Measurements from ENCODE around the gene TSPEAR. TPM values are rescaled to one million over a fixed set of nuclear protein-coding genes. Genes with fewer than 3 reads are reported as not detected.

Gene TSPEAR
- total RNA-seq, 4 donors from 2014 or later = not detected

- no peak overlapping the region for H3K4me3 ChIP-seq
- intact Hi-C loops (cut with DNase I; ENCODE audit: low total_unique reads) = no loop called here
- no peak overlapping the region for H3K27ac ChIP-seq
- ATAC-seq = no peak
- DNase-seq = no peak
- H3K4me1 ChIP-seq = no peaks in the 10 kb centered on the region
- H3K9me3 ChIP-seq = no peaks in the 10 kb centered on the region
- H3K27me3 ChIP-seq = peaks cover 15 to 28% (median 24%) of the 10 kb centered on the region in 3 donors
- TF ChIP-seq POLR2A (IDR thresholded peaks at IDR 0.05) = no peak
- no peak for TF ChIP-seq CTCF (IDR thresholded peaks at IDR 0.05 in 4 of 5, conservative IDR thresholded peaks at IDR 0.05 in 1 of 5)
- in situ Hi-C loops (cut with MboI; ENCODE audit: low sequenced_read_pairs in 4 of 4) = no loop called here
- no peaks in the 10 kb centered on the region for H3K36me3 ChIP-seq
Observed at GRCh38 chr21:44730028-44730395, 18.6 kb upstream of the TSPEAR start.

GRCh38 chr21:44729336-44730027, 18.1 kb upstream of the TSPEAR start:
- intact Hi-C loops (cut with DNase I; ENCODE audit: low total_unique reads) = no loop called here

GRCh38 chr21:44728716-44729115, 17.3 kb upstream of the TSPEAR start:
- in situ Hi-C loops (cut with MboI; ENCODE audit: low sequenced_read_pairs in 4 of 4) (no loop called here), intact Hi-C loops (cut with DNase I; ENCODE audit: low total_unique reads) (no loop called here)
- Histone ChIP-seq H3K36me3 (no peaks in the 10 kb centered on the region), H3K4me1 (no peaks in the 10 kb centered on the region), H3K4me3 (no peak overlapping the region), H3K9me3 (no peaks in the 10 kb centered on the region), H3K27ac (no peak overlapping the region), H3K27me3 (peaks cover 23 to 39% (median 31%) of the 10 kb centered on the region in 3 donors)
- ATAC-seq (no peak), DNase-seq (no peak)
- TF ChIP-seq POLR2A (IDR thresholded peaks at IDR 0.05) (no peak), CTCF (IDR thresholded peaks at IDR 0.05 in 4 of 5, conservative IDR thresholded peaks at IDR 0.05 in 1 of 5) (no peak)

More at GRCh38 chr21:44729336-44730027, 18.1 kb upstream of the TSPEAR start:
- no peak for TF ChIP-seq POLR2A (IDR thresholded peaks at IDR 0.05)
- no peak for TF ChIP-seq CTCF (IDR thresholded peaks at IDR 0.05 in 4 of 5, conservative IDR thresholded peaks at IDR 0.05 in 1 of 5)
- in situ Hi-C loops (cut with MboI; ENCODE audit: low sequenced_read_pairs in 4 of 4) = no loop called here
- DNase-seq (no peak), ATAC-seq (no peak)
- Histone ChIP-seq H3K27me3 (peaks cover 16 to 33% (median 25%) of the 10 kb centered on the region in 3 donors), H3K36me3 (no peaks in the 10 kb centered on the region), H3K27ac (no peak overlapping the region), H3K4me1 (no peaks in the 10 kb centered on the region), H3K9me3 (no peaks in the 10 kb centered on the region), H3K4me3 (no peak overlapping the region)

GRCh38 chr21:44727757-44728156, 16.4 kb upstream of the TSPEAR start:
- Histone ChIP-seq H3K27ac (no peak overlapping the region), H3K36me3 (no peaks in the 10 kb centered on the region), H3K9me3 (no peaks in the 10 kb centered on the region), H3K27me3 (peaks cover 32 to 46% (median 41%) of the 10 kb centered on the region in 3 donors), H3K4me1 (no peaks in the 10 kb centered on the region), H3K4me3 (no peak overlapping the region)
- intact Hi-C loops (cut with DNase I; ENCODE audit: low total_unique reads) = no loop called here
- TF ChIP-seq CTCF (IDR thresholded peaks at IDR 0.05 in 4 of 5, conservative IDR thresholded peaks at IDR 0.05 in 1 of 5) (no peak), POLR2A (IDR thresholded peaks at IDR 0.05) (no peak)
- in situ Hi-C loops (cut with MboI; ENCODE audit: low sequenced_read_pairs in 4 of 4) = no loop called here
- ATAC-seq (no peak), DNase-seq (no peak)

GRCh38 chr21:44727321-44727720, 15.9 kb upstream of the TSPEAR start:
- intact Hi-C loops (cut with DNase I; ENCODE audit: low total_unique reads) (no loop called here), in situ Hi-C loops (cut with MboI; ENCODE audit: low sequenced_read_pairs in 4 of 4) (no loop called here)
- DNase-seq = no peak
- TF ChIP-seq POLR2A (IDR thresholded peaks at IDR 0.05) = no peak
- no peak for TF ChIP-seq CTCF (IDR thresholded peaks at IDR 0.05 in 4 of 5, conservative IDR thresholded peaks at IDR 0.05 in 1 of 5)
- no peaks in the 10 kb centered on the region for H3K9me3 ChIP-seq
- H3K4me3 ChIP-seq = no peak overlapping the region
- peaks cover 36 to 46% (median 45%) of the 10 kb centered on the region in 3 donors for H3K27me3 ChIP-seq
- ATAC-seq = no peak
- no peaks in the 10 kb centered on the region for H3K36me3 ChIP-seq
- no peak overlapping the region for H3K27ac ChIP-seq
- no peaks in the 10 kb centered on the region for H3K4me1 ChIP-seq

Data from gastrocnemius medialis (tissue), 4 donors.